Measurements from ENCODE around the gene THTPA.

DNA sequence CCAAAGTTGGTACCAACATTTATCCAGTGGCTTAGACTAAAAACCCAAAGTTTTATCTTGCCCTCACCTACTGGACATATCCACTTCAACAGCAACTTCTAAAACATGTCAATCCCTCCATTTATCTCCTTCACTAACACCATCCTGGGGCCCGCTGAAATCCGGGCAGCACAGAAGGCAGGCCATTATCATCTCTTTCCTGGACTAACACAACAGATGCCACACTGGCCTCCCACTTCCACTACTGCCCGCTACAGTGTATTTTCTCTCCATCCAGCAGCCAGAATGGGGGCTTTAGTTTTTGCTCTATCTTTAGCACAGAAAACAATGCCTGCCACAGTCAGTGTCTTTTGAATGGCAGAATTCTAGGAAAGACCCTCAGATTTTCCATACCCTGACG lies 20.1 kb upstream of the THTPA start:
- TF ChIP-seq, protein P1, sequence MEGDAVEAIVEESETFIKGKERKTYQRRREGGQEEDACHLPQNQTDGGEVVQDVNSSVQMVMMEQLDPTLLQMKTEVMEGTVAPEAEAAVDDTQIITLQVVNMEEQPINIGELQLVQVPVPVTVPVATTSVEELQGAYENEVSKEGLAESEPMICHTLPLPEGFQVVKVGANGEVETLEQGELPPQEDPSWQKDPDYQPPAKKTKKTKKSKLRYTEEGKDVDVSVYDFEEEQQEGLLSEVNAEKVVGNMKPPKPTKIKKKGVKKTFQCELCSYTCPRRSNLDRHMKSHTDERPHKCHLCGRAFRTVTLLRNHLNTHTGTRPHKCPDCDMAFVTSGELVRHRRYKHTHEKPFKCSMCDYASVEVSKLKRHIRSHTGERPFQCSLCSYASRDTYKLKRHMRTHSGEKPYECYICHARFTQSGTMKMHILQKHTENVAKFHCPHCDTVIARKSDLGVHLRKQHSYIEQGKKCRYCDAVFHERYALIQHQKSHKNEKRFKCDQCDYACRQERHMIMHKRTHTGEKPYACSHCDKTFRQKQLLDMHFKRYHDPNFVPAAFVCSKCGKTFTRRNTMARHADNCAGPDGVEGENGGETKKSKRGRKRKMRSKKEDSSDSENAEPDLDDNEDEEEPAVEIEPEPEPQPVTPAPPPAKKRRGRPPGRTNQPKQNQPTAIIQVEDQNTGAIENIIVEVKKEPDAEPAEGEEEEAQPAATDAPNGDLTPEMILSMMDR (IDR thresholded peaks at IDR 0.05) = no peak
- no peak for TF ChIP-seq POLR2A (IDR thresholded peaks at IDR 0.05)
